ENCODE measurements around the gene TRIP10.

GRCh38 chr19:6719540-6719861, 20.0 kb upstream of the TRIP10 start:
- TF ChIP-seq CTCF (IDR thresholded peaks at IDR 0.05), result no peak
- no peak for TF ChIP-seq POLR2A (IDR thresholded peaks at IDR 0.05)
- TF ChIP-seq POLR2AphosphoS5 (IDR thresholded peaks at IDR 0.05), result no peak
